ENCODE data around the gene KRTDAP. TPM values are rescaled to one million over a fixed set of nuclear protein-coding genes. Genes with fewer than 3 reads are reported as not detected.

Gene KRTDAP
- total RNA-seq, 4 donors from 2014 or later, result not detected

- no peak overlapping the region for H3K4me3 ChIP-seq
- no peaks in the 10 kb centered on the region for H3K36me3 ChIP-seq
- H3K27me3 ChIP-seq, result no peaks in the 10 kb centered on the region
- no peak for TF ChIP-seq EP300 (IDR thresholded peaks at IDR 0.05; ENCODE audit: low read depth)
- TF ChIP-seq CTCF (IDR thresholded peaks at IDR 0.05), result no peak
- no peak for TF ChIP-seq POLR2AphosphoS5 (IDR thresholded peaks at IDR 0.05)
- TF ChIP-seq POLR2A (IDR thresholded peaks at IDR 0.05), result no peak
- H3K4me1 ChIP-seq, result peaks cover 0 to 7% (median 2%) of the 10 kb centered on the region in 4 donors
- intact Hi-C loops (cut with DNase I; ENCODE audit: low total_unique reads) (loop anchor here (5.0 to 10.0 kb wide), 2 partner anchors 146 to 223 kb away; no protein-coding TSS in a partner anchor), in situ Hi-C loops (cut with MboI; ENCODE audit: low pct_ligation_motif_present in 1 of 4, low pct_unique_long_range_greater_than_20kb in 1 of 4, low sequenced_read_pairs in 3 of 4) (loop anchor here in 3 of 4 donors (10.0 kb wide), 2 partner anchors 143 to 153 kb away; partner anchors contain the start of genes FFAR3 (in 2 of the 3) and FFAR1 (in 1 of the 3))
- no peak for DNase-seq
- H3K9me3 ChIP-seq, result no peaks in the 10 kb centered on the region
- 17 to 72% methylated on average over 1 to 3 of the region's 3 CpGs for WGBS, 2 donors (ENCODE audit: low coverage in 1 of 2)
- H3K27ac ChIP-seq, result no peak overlapping the region
Observed at GRCh38 chr19:35498220-35498619, 8.0 kb upstream of the KRTDAP start.

GRCh38 chr19:35497406-35497805 lies 7.1 kb upstream of the KRTDAP start:
- intact Hi-C loops (cut with DNase I; ENCODE audit: low total_unique reads), result loop anchor here (5.0 to 10.0 kb wide), 2 partner anchors 145 to 223 kb away; no protein-coding TSS in a partner anchor
- no peak overlapping the region for H3K27ac ChIP-seq

GRCh38 chr19:35495107-35496064 lies 5.1 kb upstream of the KRTDAP start:
- TF ChIP-seq EP300 (IDR thresholded peaks at IDR 0.05; ENCODE audit: low read depth) (no peak), CTCF (IDR thresholded peaks at IDR 0.05) (peak; percentile 94 to 99 (median 98))
- 42% methylated on average over 20 of the region's 30 CpGs; no CpG with 5 or more reads in 1 of the 2 donors for WGBS, 2 donors (ENCODE audit: low coverage in 1 of 2)
- intact Hi-C loops (cut with DNase I; ENCODE audit: low total_unique reads) (loop anchor here (5.0 to 10.0 kb wide), 2 partner anchors 143 to 221 kb away; no protein-coding TSS in a partner anchor), in situ Hi-C loops (cut with MboI; ENCODE audit: low pct_ligation_motif_present in 1 of 4, low pct_unique_long_range_greater_than_20kb in 1 of 4, low sequenced_read_pairs in 3 of 4) (loop anchor here in 3 of 4 donors (10.0 kb wide), 2 partner anchors 141 to 151 kb away; partner anchors contain the start of genes FFAR3 (in 2 of the 3) and FFAR1 (in 1 of the 3))
- DNase-seq, result peak; percentile 59
- no peak overlapping the region for H3K27ac ChIP-seq
- no peaks in the 10 kb centered on the region for H3K9me3 ChIP-seq
- peaks cover 0 to 7% (median 2%) of the 10 kb centered on the region in 4 donors for H3K4me1 ChIP-seq
- no peaks in the 10 kb centered on the region for H3K36me3 ChIP-seq
- no peaks in the 10 kb centered on the region for H3K27me3 ChIP-seq
- no peak overlapping the region for H3K4me3 ChIP-seq

More at GRCh38 chr19:35497406-35497805, 7.1 kb upstream of the KRTDAP start:
- no peak for DNase-seq
- 72 to 93% methylated on average over 3 to 14 of the region's 14 CpGs for WGBS, 2 donors (ENCODE audit: low coverage in 1 of 2)
- Histone ChIP-seq H3K4me1 (peaks cover 0 to 7% (median 2%) of the 10 kb centered on the region in 4 donors), H3K36me3 (no peaks in the 10 kb centered on the region), H3K4me3 (no peak overlapping the region), H3K9me3 (no peaks in the 10 kb centered on the region), H3K27me3 (no peaks in the 10 kb centered on the region)
- TF ChIP-seq EP300 (IDR thresholded peaks at IDR 0.05; ENCODE audit: low read depth) (no peak), CTCF (IDR thresholded peaks at IDR 0.05) (no peak), POLR2A (IDR thresholded peaks at IDR 0.05) (no peak), POLR2AphosphoS5 (IDR thresholded peaks at IDR 0.05) (no peak)
- in situ Hi-C loops (cut with MboI; ENCODE audit: low pct_ligation_motif_present in 1 of 4, low pct_unique_long_range_greater_than_20kb in 1 of 4, low sequenced_read_pairs in 3 of 4), result loop anchor here in 3 of 4 donors (10.0 kb wide), 2 partner anchors 143 to 153 kb away; partner anchors contain the start of genes FFAR3 (in 2 of the 3) and FFAR1 (in 1 of the 3)

- Histone ChIP-seq H3K4me3 (no peak overlapping the region), H3K27me3 (no peaks in the 10 kb centered on the region), H3K9me3 (no peaks in the 10 kb centered on the region), H3K27ac (no peak overlapping the region), H3K4me1 (peaks cover 0 to 7% (median 2%) of the 10 kb centered on the region in 4 donors), H3K36me3 (no peaks in the 10 kb centered on the region)
- DNase-seq, result no peak
- intact Hi-C loops (cut with DNase I; ENCODE audit: low total_unique reads) (loop anchor here (10.0 kb wide), 1 partner anchor 219 kb away; no protein-coding TSS in a partner anchor), in situ Hi-C loops (cut with MboI; ENCODE audit: low pct_ligation_motif_present in 1 of 4, low pct_unique_long_range_greater_than_20kb in 1 of 4, low sequenced_read_pairs in 3 of 4) (loop anchor here in 3 of 4 donors (10.0 kb wide), 2 partner anchors 139 to 149 kb away; partner anchors contain the start of genes FFAR3 (in 2 of the 3) and FFAR1 (in 1 of the 3))
- TF ChIP-seq POLR2AphosphoS5 (IDR thresholded peaks at IDR 0.05) (no peak), POLR2A (IDR thresholded peaks at IDR 0.05) (no peak), CTCF (IDR thresholded peaks at IDR 0.05) (no peak), EP300 (IDR thresholded peaks at IDR 0.05; ENCODE audit: low read depth) (no peak)
- 56 to 84% methylated on average over 3 to 9 of the region's 9 CpGs for WGBS, 2 donors (ENCODE audit: low coverage in 1 of 2)
Observed at GRCh38 chr19:35493971-35494370, 3.7 kb upstream of the KRTDAP start.

Measured in transverse colon (tissue), 4 donors.